Activated T-cell treated with anti-CD3 and anti-CD28 coated beads, Interleukin-2, amount 50 U/mL, for 48 hours (primary cell): Measurements from ENCODE around the gene NDUFA6.

ENCODE experiments used
- DNase-seq, 2 experiments: peaks; one replicate each; pipeline ENCODE4 v3.0.0-alpha.2; 2020

Gene NDUFA6

GRCh38 chr22:42070517-42071422, 19.8 kb downstream of the NDUFA6 start, which contains the start of gene NAGA:
TSS of gene NAGA (minus strand) at chr22:42070812. CDS start at chr22:42070297, 515 bp downstream.
- peak; percentile 92 to 94 for DNase-seq

- no peak for DNase-seq
Observed at GRCh38 chr22:42069801-42070516, 20.6 kb downstream of the NDUFA6 start.

- peak in 1 of 2 experiments; percentile 12 for DNase-seq
Observed at GRCh38 chr22:42068291-42068690, 22.3 kb downstream of the NDUFA6 start.

GRCh38 chr22:42067671-42068251, 22.8 kb downstream of the NDUFA6 start:
- DNase-seq: no peak

- DNase-seq: peak in 1 of 2 experiments; percentile 10
Observed at GRCh38 chr22:42066937-42067336, 23.6 kb downstream of the NDUFA6 start.

- peak in 1 of 2 experiments; percentile 4 for DNase-seq
Observed at GRCh38 chr22:42066126-42066761, 24.3 kb downstream of the NDUFA6 start.

- peak in 1 of 2 experiments; percentile 11 for DNase-seq
Observed at GRCh38 chr22:42065438-42066125, 25.0 kb downstream of the NDUFA6 start.

GRCh38 chr22:42064629-42065028, 25.9 kb downstream of the NDUFA6 start:
- peak in 1 of 2 experiments; percentile 5 for DNase-seq

- DNase-seq: no peak
Observed at GRCh38 chr22:42062506-42063170, 27.9 kb downstream of the NDUFA6 start.

- no peak for DNase-seq
Observed at GRCh38 chr22:42061041-42061440, 29.5 kb downstream of the NDUFA6 start.

GRCh38 chr22:42060489-42060888, 30.1 kb downstream of the NDUFA6 start:
- no peak for DNase-seq

- DNase-seq: no peak
Observed at GRCh38 chr22:42056757-42057511, 33.6 kb downstream of the NDUFA6 start.

- DNase-seq: no peak
Observed at GRCh38 chr22:42052765-42053164, 37.8 kb downstream of the NDUFA6 start.

GRCh38 chr22:42050641-42051180, 39.9 kb downstream of the NDUFA6 start:
- DNase-seq: no peak

- DNase-seq: no peak
Observed at GRCh38 chr22:42041784-42042183, 48.8 kb downstream of the NDUFA6 start.

GRCh38 chr22:42039271-42039670, 51.3 kb downstream of the NDUFA6 start:
- DNase-seq: no peak
